ENCODE measurements around the gene ACRV1. TPM values are rescaled to one million over a fixed set of nuclear protein-coding genes. Genes with fewer than 3 reads are reported as not detected.

The ACRV1 gene
- total and polyA plus RNA-seq, 2 donors (not counting 3 experiments of a cell fraction or from before 2014, with no cell fraction given), result not detected

DNA sequence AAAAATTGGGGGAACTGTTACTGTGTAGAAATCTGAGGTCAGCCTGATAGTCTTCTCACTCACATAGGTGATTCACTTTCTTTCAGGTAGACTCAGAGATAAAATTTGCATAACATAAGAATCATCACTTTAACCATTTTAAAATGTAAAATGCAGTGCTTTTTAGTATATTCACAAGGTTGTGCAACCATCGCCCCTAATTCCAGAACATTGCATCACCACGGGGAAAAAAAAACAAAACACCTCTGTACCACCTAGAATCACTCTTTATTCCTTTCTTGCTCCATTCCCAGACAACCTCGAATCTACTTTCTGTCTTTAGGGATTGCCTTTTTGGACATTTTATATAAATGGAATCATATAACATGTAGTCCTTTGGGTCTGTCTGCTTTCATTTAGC lies 34.8 kb downstream of the ACRV1 start:
- no peak overlapping the region for H3K9ac ChIP-seq (replicated peaks; ENCODE audit: extremely low read depth, insufficient read depth, low read length)
- no peak overlapping the region for H3K4me2 ChIP-seq (ENCODE audit: insufficient read depth, low read length)
- H3K9me1 ChIP-seq (replicated peaks; ENCODE audit: control insufficient read depth, extremely low read depth, insufficient read depth, low read length), result no peaks in the 10 kb centered on the region
- no peaks in the 10 kb centered on the region for H3K9me3 ChIP-seq (replicated peaks; ENCODE audit: control insufficient read depth, insufficient read depth, low read length)
- dilution Hi-C loops (cut with MboI; ENCODE audit: extremely low pct_ligation_motif_present, low sequenced_read_pairs) (no loop called here), intact Hi-C loops (cut with micrococcal nuclease) (no loop called here)
- H2AFZ ChIP-seq (ENCODE audit: low read depth, low read length), result no peak overlapping the region
- DNase-seq (ENCODE audit: low read depth, low spot score) (no peak), FAIRE-seq (no peak)
- no peak overlapping the region for H3K4me3 ChIP-seq (replicated peaks in 1 of 3; ENCODE audit: insufficient read depth in 1 of 3, low read depth in 1 of 3, low read length in 3 of 3)
- BruUV-seq (replicated peaks), result no TSS peak
- CTCF ChIA-PET, result interaction anchor here (0.9 to 1.8 kb wide), 2 partner anchors 11 to 36 kb away, joined by 3 read pairs; no protein-coding TSS in a partner anchor
- peaks cover 0 to 19% of the 10 kb centered on the region in 2 experiments for H3K36me3 ChIP-seq (ENCODE audit: control insufficient read depth in 2 of 2, extremely low read depth in 1 of 2, insufficient read depth in 2 of 2, low read length in 2 of 2)
- H3K4me1 ChIP-seq (ENCODE audit: control insufficient read depth, extremely low read depth, insufficient read depth, low read length), result no peaks in the 10 kb centered on the region
- POLR2A ChIA-PET, result no interaction called here
- H4K20me1 ChIP-seq (replicated peaks; ENCODE audit: control insufficient read depth, extremely low read depth, insufficient read depth, low read length), result no peaks in the 10 kb centered on the region
- H3K79me2 ChIP-seq (ENCODE audit: control insufficient read depth, insufficient read depth, low read length), result peaks cover 7% of the 10 kb centered on the region
- no peak overlapping the region for H3K27ac ChIP-seq (ENCODE audit: insufficient read depth, low read depth, low read length)
- TF ChIP-seq GATA2 (IDR thresholded peaks at IDR 0.05; ENCODE audit: insufficient read depth, insufficient read length, low read depth, low read length), result no peak
- no peak for TF ChIP-seq POLR2AphosphoS5 (IDR thresholded peaks at IDR 0.05; ENCODE audit: insufficient read depth, low read depth, low read length)
- H3K27me3 ChIP-seq (ENCODE audit: control insufficient read depth in 2 of 2, insufficient read depth in 2 of 2, low read length in 2 of 2), result no peaks in the 10 kb centered on the region

DNA sequence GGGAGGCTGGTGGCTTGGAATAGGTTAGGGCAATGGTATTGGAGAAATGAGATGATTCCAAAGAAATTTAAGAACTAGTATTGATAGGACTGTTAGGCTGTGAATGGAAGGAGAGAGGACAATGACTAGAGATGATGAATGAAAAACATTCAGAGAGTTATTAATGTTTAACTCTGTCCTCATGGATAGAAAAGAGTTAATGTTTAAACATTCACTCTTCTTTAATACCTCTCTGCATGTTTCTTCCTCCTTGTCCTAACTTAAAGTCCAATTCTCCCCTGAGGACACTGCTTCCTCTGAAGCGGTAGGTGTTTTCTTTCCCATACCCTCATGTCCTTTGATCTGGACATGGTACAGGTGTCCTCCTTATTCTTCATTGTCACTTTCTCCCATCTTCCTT lies 42.3 kb downstream of the ACRV1 start:
- no peak overlapping the region for H2AFZ ChIP-seq (ENCODE audit: low read depth, low read length)
- no peaks in the 10 kb centered on the region for H3K9me3 ChIP-seq (replicated peaks; ENCODE audit: control insufficient read depth, insufficient read depth, low read length)
- dilution Hi-C loops (cut with MboI; ENCODE audit: extremely low pct_ligation_motif_present, low sequenced_read_pairs) (no loop called here), intact Hi-C loops (cut with micrococcal nuclease) (no loop called here)
- BruUV-seq (replicated peaks), result no TSS peak
- DNase-seq (ENCODE audit: low read depth, low spot score), result no peak
- H3K27me3 ChIP-seq (ENCODE audit: control insufficient read depth in 2 of 2, insufficient read depth in 2 of 2, low read length in 2 of 2), result no peaks in the 10 kb centered on the region
- H4K20me1 ChIP-seq (replicated peaks; ENCODE audit: control insufficient read depth, extremely low read depth, insufficient read depth, low read length), result no peaks in the 10 kb centered on the region
- CTCF ChIA-PET, result interaction anchor here (1.4 kb wide), 1 partner anchor 17 kb away, joined by 5 read pairs; no protein-coding TSS in a partner anchor
- no peaks in the 10 kb centered on the region for H3K4me1 ChIP-seq (ENCODE audit: control insufficient read depth, extremely low read depth, insufficient read depth, low read length)
- no peak overlapping the region for H3K9ac ChIP-seq (replicated peaks; ENCODE audit: extremely low read depth, insufficient read depth, low read length)
- H3K4me3 ChIP-seq (replicated peaks in 1 of 3; ENCODE audit: insufficient read depth in 1 of 3, low read depth in 1 of 3, low read length in 3 of 3), result no peak overlapping the region
- POLR2A ChIA-PET, result no interaction called here
- TF ChIP-seq JUN (IDR thresholded peaks at IDR 0.05; ENCODE audit: borderline replicate concordance, insufficient read depth, insufficient read length, low read depth), result no peak
- TF ChIP-seq MYC (IDR thresholded peaks at IDR 0.05; ENCODE audit: low read depth, low read length), result no peak
- H3K27ac ChIP-seq (ENCODE audit: insufficient read depth, low read depth, low read length), result no peak overlapping the region
- H3K36me3 ChIP-seq (ENCODE audit: control insufficient read depth in 2 of 2, extremely low read depth in 1 of 2, insufficient read depth in 2 of 2, low read length in 2 of 2), result peaks cover 2 to 35% of the 10 kb centered on the region in 2 experiments
- no peak for FAIRE-seq
- H3K4me2 ChIP-seq (ENCODE audit: insufficient read depth, low read length), result no peak overlapping the region
- H3K79me2 ChIP-seq (ENCODE audit: control insufficient read depth, insufficient read depth, low read length), result no peaks in the 10 kb centered on the region
- H3K9me1 ChIP-seq (replicated peaks; ENCODE audit: control insufficient read depth, extremely low read depth, insufficient read depth, low read length), result no peaks in the 10 kb centered on the region

All from endothelial cell of umbilical vein (primary cell).